Measurements from ENCODE around the gene AAK1.

DNA sequence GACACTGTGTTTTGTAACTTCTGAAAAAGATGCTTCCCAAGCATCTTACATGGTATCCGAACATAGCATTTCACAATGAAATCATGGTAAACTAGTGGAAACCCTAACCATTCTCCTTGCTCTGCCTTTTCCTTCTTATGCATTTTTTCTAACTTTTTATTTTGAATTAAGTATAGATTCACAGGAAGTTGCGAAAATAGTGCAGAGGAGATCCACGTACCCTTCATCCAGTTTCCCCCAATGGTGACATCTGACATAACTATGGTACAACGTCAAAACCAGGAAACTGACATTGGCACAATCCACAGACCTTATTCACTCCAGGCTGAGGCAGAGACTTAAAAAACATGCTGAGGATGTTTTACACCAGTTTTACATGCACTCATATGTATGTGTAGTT lies 38.3 kb downstream of the AAK1 start:
- TF ChIP-seq, protein P1, sequence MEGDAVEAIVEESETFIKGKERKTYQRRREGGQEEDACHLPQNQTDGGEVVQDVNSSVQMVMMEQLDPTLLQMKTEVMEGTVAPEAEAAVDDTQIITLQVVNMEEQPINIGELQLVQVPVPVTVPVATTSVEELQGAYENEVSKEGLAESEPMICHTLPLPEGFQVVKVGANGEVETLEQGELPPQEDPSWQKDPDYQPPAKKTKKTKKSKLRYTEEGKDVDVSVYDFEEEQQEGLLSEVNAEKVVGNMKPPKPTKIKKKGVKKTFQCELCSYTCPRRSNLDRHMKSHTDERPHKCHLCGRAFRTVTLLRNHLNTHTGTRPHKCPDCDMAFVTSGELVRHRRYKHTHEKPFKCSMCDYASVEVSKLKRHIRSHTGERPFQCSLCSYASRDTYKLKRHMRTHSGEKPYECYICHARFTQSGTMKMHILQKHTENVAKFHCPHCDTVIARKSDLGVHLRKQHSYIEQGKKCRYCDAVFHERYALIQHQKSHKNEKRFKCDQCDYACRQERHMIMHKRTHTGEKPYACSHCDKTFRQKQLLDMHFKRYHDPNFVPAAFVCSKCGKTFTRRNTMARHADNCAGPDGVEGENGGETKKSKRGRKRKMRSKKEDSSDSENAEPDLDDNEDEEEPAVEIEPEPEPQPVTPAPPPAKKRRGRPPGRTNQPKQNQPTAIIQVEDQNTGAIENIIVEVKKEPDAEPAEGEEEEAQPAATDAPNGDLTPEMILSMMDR (conservative IDR thresholded peaks at IDR 0.05 in 1 of 2, IDR thresholded peaks at IDR 0.05 in 1 of 2; ENCODE audit: extremely low read depth in 1 of 2, insufficient read depth in 1 of 2, low read depth in 1 of 2, low read length in 2 of 2), result no peak
- no peak for TF ChIP-seq EZH2 (IDR thresholded peaks at IDR 0.05; ENCODE audit: borderline replicate concordance, low read length)
